Esophagus mucosa (tissue), 1 donor: ENCODE data around the gene EFNA2. TPM values are rescaled to one million over a fixed set of nuclear protein-coding genes. Genes with fewer than 3 reads are reported as not detected.

Experiments
- ATAC-seq: fragments of 200-7000 bp; cut with Tn5 transposase; one replicate; pipeline ENCODE4 v1.9.1; 2020
- total RNA-seq: library from RNA; stranded (reverse); gene quantifications from one replicate; pipeline ENCODE4 v1.2.4, GENCODE V29; 2023
- donor health status: DM: yes; HTN: yes; CAD: no.

Gene EFNA2
- total RNA-seq, 1 donor from 2014 or later, result 0.40 TPM

DNA sequence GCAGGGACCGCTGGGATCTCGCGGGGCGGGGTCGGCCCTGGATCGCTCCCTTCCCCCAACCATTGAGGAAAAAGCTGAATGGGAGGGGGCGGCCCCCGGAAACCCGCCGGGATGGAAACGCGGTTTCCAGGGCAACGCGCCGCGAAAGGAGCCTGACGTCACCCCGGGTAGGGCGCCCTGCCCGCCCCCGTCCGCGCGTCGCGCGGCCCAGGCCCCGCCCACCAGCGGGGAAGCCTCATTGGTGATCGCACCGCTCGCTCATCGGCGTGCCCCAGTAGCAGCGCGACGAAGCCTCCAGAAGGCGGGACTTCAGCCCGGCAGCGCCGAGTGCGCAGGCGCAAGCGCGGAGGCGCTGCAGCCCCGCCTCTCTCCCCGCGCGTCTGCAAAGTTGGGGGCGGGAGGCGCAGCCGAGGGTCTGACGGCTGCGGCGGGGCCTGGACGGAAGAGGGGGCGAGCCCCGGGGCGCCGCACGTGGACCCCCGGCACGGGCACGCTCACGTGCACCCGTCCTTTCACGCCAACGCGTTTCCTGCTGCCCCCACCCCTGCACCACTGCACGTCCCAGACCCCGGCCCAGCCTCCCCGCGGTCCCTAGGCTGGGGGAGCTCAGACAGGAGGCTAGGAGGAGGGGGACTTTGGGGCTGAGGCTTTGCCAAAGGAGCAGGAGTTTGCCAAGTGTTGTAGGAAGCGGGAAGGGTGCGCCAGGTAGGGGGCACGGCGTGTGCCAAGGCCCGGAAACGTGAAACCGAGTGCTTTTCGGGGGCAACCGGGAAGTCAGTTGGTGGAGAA lies 24.7 kb upstream of the EFNA2 start:
- ATAC-seq, result peak; percentile 69

DNA sequence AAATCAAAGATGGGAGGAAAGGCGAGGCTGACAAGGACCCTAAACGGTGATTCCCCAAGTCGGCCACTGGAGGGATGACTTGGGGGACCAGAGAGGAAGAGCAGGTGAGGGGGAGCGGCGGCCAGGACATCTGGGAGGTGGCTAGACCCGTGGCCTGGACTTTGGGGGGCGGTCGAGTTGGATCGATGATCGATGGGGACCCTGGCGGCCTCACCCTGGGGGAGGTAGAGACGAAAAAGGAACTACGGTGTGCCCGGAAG lies 24.2 kb upstream of the EFNA2 start:
- no peak for ATAC-seq

DNA sequence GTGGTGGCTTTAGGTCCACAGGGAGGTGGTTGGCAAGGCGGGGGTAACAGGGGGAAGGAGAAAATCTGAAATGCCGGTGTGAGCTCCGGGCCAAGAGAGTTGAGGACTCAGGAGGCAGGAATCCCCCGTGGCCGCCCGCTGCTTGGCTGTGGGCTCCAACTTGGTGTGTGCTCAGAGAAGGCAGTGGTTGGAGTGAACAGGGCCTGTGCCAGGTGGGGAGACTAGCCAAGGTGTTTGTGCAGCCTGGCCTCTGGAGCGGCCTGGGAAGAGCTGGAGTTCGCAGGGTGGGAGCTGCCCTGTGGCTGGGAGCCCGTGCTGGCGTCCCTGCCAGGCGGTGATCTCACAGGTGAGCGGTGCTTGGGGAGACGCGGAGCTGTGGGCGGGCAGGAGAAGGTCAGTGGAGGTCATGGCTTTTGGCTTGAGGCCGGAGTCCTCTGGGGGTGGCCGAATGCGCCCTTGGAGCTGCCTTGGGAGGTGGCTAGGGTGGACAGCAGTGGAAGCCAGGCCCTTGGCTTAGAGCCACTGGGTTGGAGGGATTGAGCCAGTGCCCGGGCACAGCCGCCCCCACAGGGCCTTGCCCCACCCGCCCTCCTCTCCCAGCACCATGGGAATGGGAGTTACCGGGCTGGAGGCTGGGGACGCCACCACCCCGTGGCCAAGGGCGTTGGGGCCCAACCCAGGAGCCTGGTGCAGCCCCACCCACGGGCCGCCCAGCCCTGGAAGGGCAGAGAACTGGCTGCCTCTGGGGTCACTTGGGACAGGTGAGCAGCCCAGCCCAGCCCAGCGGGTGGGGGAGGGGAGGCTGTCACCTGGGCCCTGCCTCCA lies 23.7 kb upstream of the EFNA2 start:
- peak; percentile 46 for ATAC-seq

DNA sequence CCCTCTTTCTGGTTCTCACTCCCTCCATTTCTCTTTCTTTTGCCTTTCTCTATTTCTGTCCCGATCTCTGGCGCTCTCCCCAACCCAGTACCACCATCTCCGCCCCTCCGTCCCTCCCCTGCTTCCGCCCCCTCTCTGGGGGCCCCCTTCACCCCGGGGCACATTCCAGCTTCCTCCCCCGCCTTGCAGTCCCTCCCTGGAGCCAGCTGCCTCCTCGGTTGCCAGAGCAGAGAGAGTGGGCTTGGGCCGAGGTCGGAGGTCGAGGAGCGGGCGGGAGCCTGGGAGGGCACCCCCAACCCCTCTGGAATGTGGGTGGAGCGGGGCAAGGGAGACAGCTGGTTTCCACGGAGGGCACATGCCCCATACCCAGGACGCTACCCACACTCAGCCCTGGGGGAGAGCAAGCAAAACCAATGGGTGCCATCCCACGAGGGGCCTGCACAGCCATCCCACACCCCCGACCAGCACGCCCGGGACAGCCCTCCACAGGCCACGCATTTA lies 23.0 kb upstream of the EFNA2 start:
- no peak for ATAC-seq

DNA sequence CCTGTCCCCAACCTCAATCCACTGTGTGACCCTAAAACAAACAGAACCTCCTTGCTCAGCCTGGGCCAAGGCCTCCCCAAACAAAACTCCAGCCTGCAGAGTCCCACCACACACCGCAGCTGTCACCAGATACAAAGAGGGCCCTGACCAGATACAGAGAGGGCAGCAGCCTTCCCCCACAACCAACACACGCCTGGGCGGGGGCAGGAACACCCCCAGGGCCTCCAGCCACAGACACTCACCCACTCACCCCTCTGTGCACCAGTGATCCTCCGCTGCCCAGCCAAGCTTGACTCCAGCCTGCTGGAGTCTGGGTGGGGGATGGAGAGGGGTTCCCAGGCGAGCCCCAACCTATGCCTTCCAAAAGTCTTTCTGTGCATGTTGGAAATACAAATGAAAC lies 22.5 kb upstream of the EFNA2 start:
- ATAC-seq, result no peak

DNA sequence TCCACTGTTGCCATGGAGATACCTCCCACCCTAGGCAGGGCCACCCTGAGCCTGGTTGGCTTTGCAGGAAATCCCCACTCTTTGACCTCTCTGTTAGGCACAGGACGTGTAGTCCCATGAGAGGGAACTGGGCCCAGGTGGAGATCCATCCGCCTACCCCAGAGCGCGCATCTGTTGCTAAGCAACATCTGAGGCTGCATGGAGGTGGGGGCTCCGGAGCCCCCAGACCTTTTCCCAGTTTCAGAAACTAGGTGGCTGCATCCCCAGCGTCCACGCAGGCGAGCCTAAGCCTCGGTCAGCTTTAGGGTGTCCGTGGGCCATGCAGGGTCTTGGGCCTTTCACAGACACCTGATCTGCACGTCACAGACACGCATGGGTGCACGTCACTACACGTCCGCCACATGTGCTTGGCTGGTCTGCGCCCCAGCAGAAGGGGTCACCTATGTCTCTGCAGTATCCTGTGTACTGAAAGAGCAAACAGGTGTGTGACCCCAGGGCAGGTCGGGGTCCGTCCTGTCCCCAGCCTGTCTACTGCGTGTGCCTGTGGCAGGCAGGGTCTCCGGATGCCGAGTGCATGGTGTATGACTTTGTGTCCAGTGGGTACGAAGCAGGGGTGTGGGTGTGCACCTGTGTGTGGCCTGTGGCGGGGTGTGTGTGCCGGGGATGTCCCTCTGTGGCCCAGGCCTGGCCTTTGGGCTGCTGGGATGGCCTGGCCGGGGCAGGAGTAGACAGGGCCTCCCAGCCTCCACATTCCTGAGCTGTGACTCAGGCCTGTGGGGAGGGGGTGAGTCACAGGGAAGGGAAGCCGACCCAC lies 20.7 kb upstream of the EFNA2 start:
- ATAC-seq, result peak; percentile 7

DNA sequence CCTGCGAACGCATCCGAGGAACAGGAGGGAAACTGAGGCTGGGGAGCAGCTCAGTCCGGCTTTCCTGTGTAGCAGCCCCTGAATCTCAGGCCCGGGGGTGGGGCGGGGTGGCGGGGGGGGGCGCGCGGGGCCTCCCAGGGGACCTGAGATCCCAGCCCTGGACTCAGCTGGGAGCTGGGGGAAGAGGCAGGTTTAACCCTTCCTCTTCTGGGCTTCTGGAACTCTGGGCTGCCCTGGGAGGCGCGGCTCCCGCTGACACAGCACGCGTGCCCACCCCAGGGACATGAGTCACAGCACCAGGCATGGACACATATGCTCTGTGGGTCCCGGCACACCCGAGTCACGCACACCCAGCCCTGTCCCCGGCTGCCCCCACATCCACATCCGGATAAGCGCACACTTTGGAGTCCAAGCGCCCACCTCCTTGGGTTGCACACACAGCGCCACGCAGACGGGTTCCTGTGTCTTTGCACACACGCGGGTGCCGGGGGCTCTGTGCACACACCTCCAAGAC lies 20.0 kb upstream of the EFNA2 start:
- peak; percentile 8 for ATAC-seq

DNA sequence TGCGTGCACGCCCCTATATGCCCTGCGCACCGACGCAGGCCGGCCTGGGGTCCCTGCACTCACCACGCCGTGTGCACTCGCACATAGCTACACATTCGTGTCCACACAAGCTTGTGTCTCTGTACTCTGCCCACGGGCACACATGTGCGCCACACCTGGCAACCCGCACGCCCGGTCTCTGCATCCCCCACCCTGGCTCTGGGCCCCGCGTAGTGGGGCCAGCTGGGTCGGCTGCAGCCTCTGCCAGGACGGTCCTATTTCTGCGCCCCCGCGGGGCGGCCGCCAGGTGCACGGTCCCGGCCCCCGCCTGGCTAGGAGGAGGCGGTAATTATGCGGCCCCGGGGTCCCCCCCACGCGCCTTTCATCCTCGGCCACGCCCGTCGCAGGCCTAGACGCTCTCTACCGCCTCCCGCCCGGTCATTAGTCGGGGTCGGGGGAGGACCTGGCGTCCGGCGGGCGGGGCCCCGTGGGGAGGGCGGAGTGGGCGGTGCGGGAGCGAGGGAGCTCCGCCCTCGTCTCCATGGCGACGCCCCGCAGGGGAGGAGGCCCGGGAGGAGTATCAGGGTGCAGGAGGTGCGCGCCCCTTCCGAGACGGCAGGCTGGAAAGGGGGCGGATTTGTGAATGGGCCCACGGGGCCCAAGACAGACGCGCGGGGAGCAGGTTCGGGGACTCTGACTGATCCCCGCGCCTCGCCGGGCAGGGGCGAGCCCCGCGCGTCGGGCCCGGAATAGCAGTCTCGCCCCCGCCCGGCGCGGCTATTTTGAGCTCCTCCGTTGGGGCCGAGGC lies 19.4 kb upstream of the EFNA2 start:
- ATAC-seq, result peak; percentile 54

DNA sequence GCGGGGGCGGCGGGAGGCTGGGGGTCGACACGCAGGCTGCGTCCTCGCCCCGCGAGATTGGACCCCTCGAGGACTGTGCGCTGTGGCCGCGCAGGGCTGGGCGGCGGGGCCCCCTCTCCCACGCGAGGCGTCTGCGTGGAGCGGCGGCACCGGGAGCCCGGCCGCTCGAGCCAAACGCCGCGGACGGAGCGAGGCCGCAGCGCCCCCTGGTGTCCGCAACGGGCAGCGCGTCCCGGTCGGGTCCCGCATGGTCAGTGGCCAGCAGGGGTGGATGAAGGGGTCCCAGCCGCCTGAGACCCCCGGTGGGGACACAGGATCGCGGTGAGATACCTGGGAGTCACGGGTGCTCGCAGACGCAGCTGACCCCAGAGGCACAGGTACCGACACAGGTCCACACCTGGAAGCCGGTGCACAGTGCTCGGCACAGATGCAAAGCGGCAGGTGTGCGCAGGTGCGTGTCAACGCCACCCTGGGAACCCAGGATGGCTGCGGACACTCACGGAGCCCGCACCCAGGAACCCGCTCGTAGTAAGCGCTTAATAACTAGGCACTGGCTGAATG lies 18.7 kb upstream of the EFNA2 start:
- ATAC-seq, result peak; percentile 2

DNA sequence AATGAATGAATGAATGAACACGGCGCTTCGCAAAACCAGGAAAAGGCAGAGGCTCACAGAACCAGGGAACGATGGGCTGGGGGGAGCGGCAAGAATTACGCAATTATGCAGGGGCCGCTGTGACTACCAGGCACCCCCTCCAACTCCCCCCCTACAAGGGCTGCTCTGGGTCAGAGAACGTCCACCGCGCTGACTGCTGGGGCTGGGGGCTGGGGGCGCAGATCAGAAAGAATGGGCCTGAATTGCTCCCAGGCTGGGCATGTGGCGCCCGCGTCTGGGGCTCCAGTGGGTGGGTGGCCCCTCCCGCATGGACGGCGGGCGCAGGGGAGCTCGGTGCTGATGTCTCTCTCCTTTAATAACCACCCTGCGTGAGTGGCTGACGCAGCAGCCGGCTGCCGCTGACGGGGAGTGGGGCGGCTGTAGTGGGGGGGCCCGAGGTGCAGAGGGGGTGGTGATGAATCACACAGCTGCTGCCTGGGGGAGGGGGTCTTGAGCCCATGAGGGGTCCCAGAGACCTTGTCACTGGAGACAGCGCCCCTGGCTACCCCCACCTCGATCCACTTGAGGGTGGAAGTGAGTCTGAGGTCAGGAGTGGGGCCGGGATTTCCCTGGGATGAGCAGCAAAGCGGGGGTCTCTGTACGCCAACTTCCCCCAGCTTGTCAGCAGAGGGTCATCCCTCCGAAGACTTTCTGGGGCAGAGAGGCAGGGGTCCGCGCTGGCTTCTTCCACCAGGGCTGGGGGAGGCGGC lies 18.0 kb upstream of the EFNA2 start:
- no peak for ATAC-seq

DNA sequence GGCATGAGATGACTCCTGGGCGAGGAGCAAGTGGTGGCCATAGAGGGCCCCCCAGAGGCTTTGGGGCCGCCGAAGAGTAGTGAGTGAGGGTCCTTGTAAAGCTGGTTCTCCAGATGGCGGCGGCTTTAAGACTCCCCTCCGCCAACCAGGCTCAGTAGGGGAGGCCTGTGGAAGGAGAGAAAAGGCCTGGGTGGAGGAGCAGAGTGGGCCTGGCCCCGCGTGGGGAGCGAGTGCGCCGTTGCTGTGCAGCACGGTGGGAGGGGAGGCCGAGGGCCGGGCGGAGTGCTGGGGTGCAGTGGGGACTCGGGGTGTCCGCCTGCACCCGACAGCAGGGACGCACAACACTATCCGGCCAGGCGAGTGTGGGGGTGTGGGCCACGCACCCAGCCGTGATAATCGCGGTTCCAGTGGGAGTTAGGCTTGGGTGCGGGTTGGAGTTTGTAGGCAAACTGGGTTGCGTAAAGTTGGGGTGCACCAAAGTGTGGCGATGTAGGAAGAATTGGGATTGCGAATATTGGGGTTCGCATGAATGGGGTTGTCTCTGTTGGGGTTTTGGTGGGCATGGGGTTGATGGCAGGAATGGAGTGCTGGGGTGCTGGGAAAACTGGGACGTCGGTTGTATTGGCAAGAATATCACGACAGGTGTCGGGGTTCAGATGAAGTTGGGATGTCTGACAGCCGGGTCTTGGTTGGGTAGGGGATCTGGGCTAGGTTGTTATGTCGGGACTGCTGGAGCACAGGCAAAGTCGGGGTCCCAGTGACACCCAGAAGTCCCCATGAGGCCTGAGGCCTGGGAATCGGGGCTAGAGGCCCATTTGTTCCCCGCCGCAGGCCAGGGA lies 17.2 kb upstream of the EFNA2 start:
- ATAC-seq, result no peak

DNA sequence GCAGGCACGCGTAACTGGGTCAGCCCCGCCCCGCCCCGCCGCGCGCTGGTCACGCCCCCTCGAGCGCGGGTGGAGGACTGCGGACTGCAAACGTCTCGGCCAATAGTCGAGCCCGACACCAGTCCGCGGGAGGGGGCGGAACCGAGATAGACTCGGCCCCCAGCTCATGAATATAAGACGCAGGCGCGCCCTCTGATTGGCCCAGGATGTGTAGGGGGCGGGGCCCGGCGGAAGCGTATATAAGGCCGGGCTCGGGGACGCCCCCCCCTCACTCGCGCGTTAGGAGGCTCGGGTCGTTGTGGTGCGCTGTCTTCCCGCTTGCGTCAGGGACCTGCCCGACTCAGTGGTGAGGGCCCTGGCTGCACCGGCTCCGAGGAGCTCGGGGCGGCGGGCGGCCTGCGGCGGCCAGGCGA lies 16.6 kb upstream of the EFNA2 start, which contains the start of gene CIRBP:
TSS of gene CIRBP (plus strand) at position 268 of the 413 bp plus-strand sequence. CDS start 1,602 bp downstream, outside the sequence.
- peak; percentile 71 for ATAC-seq

DNA sequence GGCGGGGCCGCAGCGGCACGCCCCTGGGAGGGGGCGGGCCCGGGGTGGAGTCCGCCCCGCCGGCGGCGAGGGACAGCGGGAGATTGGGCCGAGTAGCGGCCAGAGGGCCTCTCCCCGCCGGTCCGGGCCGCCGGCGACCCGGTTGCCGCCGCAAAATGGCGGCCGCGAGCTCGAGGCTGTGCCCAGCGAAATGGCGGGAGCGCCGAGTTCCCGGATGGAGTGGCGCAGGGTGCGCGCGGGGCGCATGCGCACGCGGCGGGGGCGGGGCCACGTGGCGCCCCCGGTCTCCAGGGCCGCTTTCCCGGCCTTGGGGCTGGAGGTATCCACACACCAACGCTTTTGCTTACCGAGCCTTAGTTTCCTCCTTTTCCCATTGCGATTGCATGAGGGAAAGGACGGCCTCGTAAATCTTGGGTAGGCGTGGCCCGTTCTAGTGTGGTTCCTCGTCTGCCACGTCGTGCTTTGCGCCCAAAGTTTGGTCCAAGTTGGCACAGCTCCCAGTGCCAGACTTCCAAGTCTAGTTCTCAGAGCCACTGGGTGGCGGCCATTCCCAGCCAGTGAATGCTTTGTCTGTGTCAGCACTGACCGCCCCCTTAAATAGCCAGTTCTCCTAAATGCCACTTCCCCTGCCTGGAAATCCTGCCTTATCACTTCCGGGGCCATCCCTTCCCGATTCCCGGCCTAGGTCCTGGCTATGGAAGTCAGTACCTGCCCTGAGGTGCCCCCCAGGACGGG lies 16.0 kb upstream of the EFNA2 start:
- peak; percentile 5 for ATAC-seq

DNA sequence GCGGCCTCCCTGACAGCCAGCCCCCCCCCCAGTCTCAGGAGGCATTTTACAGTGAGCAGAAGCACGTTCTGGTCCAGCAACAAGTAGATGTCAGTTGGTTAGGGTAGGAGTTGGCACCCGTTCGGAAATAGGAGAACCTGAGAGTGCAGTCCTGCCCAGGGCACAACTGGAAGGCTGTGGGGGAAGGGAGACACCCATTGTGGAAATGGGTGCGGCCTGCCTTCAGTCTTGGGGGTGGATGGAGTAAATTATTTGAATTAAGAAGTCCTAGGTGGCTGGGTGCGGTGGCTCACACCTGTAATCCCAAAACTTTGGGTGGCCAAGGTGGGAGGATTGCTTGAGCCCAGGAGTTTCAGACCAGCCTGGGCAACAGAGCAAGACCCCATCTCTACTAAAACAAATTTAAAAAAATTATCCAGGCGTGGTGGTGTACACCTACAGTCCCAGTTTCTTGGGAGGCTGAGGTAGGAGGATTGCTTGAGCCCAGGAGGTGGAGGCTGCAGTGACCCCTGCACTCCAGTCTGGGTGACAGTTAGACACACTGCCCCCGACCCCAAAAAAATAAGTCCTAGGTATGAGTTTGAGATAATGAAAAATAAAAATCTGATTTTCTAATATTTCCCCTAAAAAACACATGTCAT lies 15.3 kb upstream of the EFNA2 start:
- no peak for ATAC-seq

DNA sequence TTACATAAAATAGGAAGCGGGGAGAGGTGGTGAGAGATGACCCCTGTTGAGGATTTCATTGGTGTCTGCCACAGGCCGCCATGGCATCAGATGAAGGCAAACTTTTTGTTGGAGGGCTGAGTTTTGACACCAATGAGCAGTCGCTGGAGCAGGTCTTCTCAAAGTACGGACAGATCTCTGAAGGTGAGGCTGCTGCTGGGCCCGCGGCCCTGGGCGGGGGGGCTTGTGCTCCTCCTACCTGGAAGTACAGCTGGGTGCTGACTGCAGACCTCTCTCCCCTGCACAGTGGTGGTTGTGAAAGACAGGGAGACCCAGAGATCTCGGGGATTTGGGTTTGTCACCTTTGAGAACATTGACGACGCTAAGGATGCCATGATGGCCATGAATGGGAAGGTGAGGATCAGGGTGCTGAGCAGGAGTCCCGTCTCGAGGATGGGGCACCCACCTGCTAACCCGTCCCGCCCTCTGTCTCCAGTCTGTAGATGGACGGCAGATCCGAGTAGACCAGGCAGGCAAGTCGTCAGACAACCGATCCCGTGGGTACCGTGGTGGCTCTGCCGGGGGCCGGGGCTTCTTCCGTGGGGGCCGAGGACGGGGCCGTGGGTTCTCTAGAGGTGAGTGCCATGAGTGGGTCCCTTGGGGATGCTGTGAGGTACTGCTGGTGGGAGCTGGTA lies 14.7 kb upstream of the EFNA2 start:
- no peak for ATAC-seq

DNA sequence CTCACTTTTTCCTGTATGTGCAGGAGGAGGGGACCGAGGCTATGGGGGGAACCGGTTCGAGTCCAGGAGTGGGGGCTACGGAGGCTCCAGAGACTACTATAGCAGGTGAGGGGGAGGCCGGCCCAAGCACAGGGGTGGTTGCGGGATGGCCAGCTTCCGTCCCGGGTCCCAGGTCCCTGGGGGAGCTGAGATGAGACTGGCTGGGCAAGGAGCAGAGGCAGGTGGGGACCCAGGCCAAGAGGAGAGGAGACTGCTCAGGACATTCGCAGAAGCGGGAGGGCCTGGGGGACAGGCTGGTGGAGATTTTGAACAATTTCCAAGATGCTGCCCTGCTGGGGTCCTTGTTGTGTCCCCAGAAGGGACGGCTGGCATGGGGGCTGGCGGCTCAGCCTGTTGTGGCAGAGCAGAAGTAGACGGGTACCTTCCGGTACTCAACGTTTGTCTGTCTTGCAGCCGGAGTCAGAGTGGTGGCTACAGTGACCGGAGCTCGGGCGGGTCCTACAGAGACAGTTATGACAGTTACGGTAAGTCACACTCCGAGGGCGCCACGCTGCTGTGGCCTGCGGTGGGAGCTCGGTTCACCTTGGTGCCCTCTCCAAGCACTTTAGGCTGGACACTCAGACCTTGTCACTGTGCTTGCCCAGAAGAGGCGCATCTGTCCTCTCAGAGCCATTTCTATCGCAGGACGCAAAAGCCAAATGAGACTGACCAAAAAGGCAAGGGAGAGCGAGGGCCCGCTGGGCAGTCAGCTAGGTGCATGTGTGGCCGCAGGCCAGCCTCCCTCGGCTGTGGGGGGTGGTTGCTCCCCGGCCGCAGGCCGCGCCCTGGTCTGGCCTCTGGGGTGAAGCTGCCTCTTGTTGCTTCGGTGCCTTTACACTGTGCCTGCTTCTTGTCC lies 13.9 kb upstream of the EFNA2 start:
- no peak for ATAC-seq
